ENCODE results near the gene ZNF627.

The ZNF627 gene

GRCh38 chr19:11639245-11639601 is 41.9 kb downstream of the ZNF627 start:
- DNase-seq (ENCODE audit: low read depth), result no peak
- TF ChIP-seq CTCF (conservative IDR thresholded peaks at IDR 0.05; ENCODE audit: control insufficient read depth, insufficient read depth, low read depth, low read length), result no peak
- H3K4me3 ChIP-seq (ENCODE audit: control insufficient read depth, low read depth, low read length), result no peak overlapping the region

- TF ChIP-seq CTCF (conservative IDR thresholded peaks at IDR 0.05; ENCODE audit: control insufficient read depth, insufficient read depth, low read depth, low read length), result no peak
- H3K4me3 ChIP-seq (ENCODE audit: control insufficient read depth, low read depth, low read length), result peak overlapping the region; percentile 81
Observed at GRCh38 chr19:11639602-11640471, 42.6 kb downstream of the ZNF627 start.

GRCh38 chr19:11641244-11641643 is 44.0 kb downstream of the ZNF627 start:
- TF ChIP-seq CTCF (conservative IDR thresholded peaks at IDR 0.05; ENCODE audit: control insufficient read depth, insufficient read depth, low read depth, low read length), result no peak
- no peak for DNase-seq (ENCODE audit: low read depth)
- H3K4me3 ChIP-seq (ENCODE audit: control insufficient read depth, low read depth, low read length), result no peak overlapping the region

More at GRCh38 chr19:11639602-11640471, 42.6 kb downstream of the ZNF627 start:
- DNase-seq (ENCODE audit: low read depth), result peak; percentile 86

GRCh38 chr19:11642902-11643301 is 45.6 kb downstream of the ZNF627 start:
- no peak overlapping the region for H3K4me3 ChIP-seq (ENCODE audit: control insufficient read depth, low read depth, low read length)
- no peak for TF ChIP-seq CTCF (conservative IDR thresholded peaks at IDR 0.05; ENCODE audit: control insufficient read depth, insufficient read depth, low read depth, low read length)
- no peak for DNase-seq (ENCODE audit: low read depth)

- DNase-seq (ENCODE audit: low read depth), result peak; percentile 37
- no peak overlapping the region for H3K4me3 ChIP-seq (ENCODE audit: control insufficient read depth, low read depth, low read length)
- no peak for TF ChIP-seq CTCF (conservative IDR thresholded peaks at IDR 0.05; ENCODE audit: control insufficient read depth, insufficient read depth, low read depth, low read length)
Observed at GRCh38 chr19:11649941-11650340, 52.7 kb downstream of the ZNF627 start.

GRCh38 chr19:11651062-11651461 is 53.8 kb downstream of the ZNF627 start:
- TF ChIP-seq CTCF (conservative IDR thresholded peaks at IDR 0.05; ENCODE audit: control insufficient read depth, insufficient read depth, low read depth, low read length), result no peak
- H3K4me3 ChIP-seq (ENCODE audit: control insufficient read depth, low read depth, low read length), result no peak overlapping the region
- no peak for DNase-seq (ENCODE audit: low read depth)
